ENCODE data around the gene MYOG. TPM values are rescaled to one million over a fixed set of nuclear protein-coding genes. Genes with fewer than 3 reads are reported as not detected.

The MYOG gene
- total RNA-seq, 2 experiments from 2014 or later, result not detected

- Mint-ChIP-seq H3K4me3 (no peak overlapping the region), H3K4me1 (ENCODE audit: low read depth) (no peaks in the 10 kb centered on the region), H3K36me3 (no peaks in the 10 kb centered on the region), H3K9me3 (peaks cover 20% of the 10 kb centered on the region), H3K27ac (no peak overlapping the region), H3K27me3 (peaks cover 28% of the 10 kb centered on the region)
- no peak for DNase-seq
- ChIA-PET POLR2A (no interaction called here), CTCF (no interaction called here)
- intact Hi-C loops (cut with micrococcal nuclease), result no loop called here
These were observed 9.4 kb upstream of the MYOG start for GRCh38 chr1:203095061-203095690.

- Mint-ChIP-seq H3K4me3 (no peak overlapping the region), H3K27ac (no peak overlapping the region), H3K36me3 (no peaks in the 10 kb centered on the region), H3K4me1 (ENCODE audit: low read depth) (no peaks in the 10 kb centered on the region), H3K9me3 (peaks cover 20% of the 10 kb centered on the region), H3K27me3 (peaks cover 24% of the 10 kb centered on the region)
- ChIA-PET POLR2A (no interaction called here), CTCF (no interaction called here)
- DNase-seq, result no peak
- intact Hi-C loops (cut with micrococcal nuclease), result no loop called here
These were observed 8.1 kb upstream of the MYOG start for GRCh38 chr1:203093754-203094410.

GRCh38 chr1:203091761-203092330, 6.0 kb upstream of the MYOG start:
- no peak for DNase-seq
- ChIA-PET POLR2A (interaction anchor here (0.7 kb wide), 1 partner anchor 11 kb away, joined by 3 read pairs; no protein-coding TSS in a partner anchor), CTCF (no interaction called here)
- Mint-ChIP-seq H3K36me3 (no peaks in the 10 kb centered on the region), H3K27ac (no peak overlapping the region), H3K4me3 (no peak overlapping the region), H3K4me1 (ENCODE audit: low read depth) (no peaks in the 10 kb centered on the region), H3K27me3 (peaks cover 24% of the 10 kb centered on the region), H3K9me3 (peaks cover 20% of the 10 kb centered on the region)
- intact Hi-C loops (cut with micrococcal nuclease), result no loop called here

- Mint-ChIP-seq H3K4me3 (no peak overlapping the region), H3K36me3 (no peaks in the 10 kb centered on the region), H3K27ac (no peak overlapping the region), H3K27me3 (peaks cover 23% of the 10 kb centered on the region), H3K9me3 (peaks cover 18% of the 10 kb centered on the region), H3K4me1 (ENCODE audit: low read depth) (no peaks in the 10 kb centered on the region)
- no peak for DNase-seq
- intact Hi-C loops (cut with micrococcal nuclease), result no loop called here
- ChIA-PET CTCF (no interaction called here), POLR2A (interaction anchor here (0.7 kb wide), 1 partner anchor 10 kb away, joined by 3 read pairs; no protein-coding TSS in a partner anchor)
These were observed 5.3 kb upstream of the MYOG start for GRCh38 chr1:203091199-203091477.

- intact Hi-C loops (cut with micrococcal nuclease), result no loop called here
- H3K27ac Mint-ChIP-seq, result no peak overlapping the region
- CTCF ChIA-PET, result no interaction called here
- no peak for DNase-seq
- H3K27me3 Mint-ChIP-seq, result peaks cover 23% of the 10 kb centered on the region
- no peaks in the 10 kb centered on the region for H3K4me1 Mint-ChIP-seq (ENCODE audit: low read depth)
- H3K9me3 Mint-ChIP-seq, result peaks cover 14% of the 10 kb centered on the region
- no peaks in the 10 kb centered on the region for H3K36me3 Mint-ChIP-seq
- no peak overlapping the region for H3K4me3 Mint-ChIP-seq
- POLR2A ChIA-PET, result no interaction called here
These were observed 4.8 kb upstream of the MYOG start for GRCh38 chr1:203090421-203091198.

- DNase-seq, result no peak
- H3K4me3 Mint-ChIP-seq, result no peak overlapping the region
- peaks cover 21% of the 10 kb centered on the region for H3K27me3 Mint-ChIP-seq
- no peaks in the 10 kb centered on the region for H3K36me3 Mint-ChIP-seq
- H3K4me1 Mint-ChIP-seq (ENCODE audit: low read depth), result no peaks in the 10 kb centered on the region
- POLR2A ChIA-PET, result no interaction called here
- CTCF ChIA-PET, result no interaction called here
- H3K9me3 Mint-ChIP-seq, result peaks cover 4% of the 10 kb centered on the region
- intact Hi-C loops (cut with micrococcal nuclease), result no loop called here
- no peak overlapping the region for H3K27ac Mint-ChIP-seq
These were observed 3.8 kb upstream of the MYOG start for GRCh38 chr1:203089651-203090045.

GRCh38 chr1:203089001-203089650, 3.3 kb upstream of the MYOG start:
- no peaks in the 10 kb centered on the region for H3K9me3 Mint-ChIP-seq
- DNase-seq, result no peak
- ChIA-PET CTCF (interaction anchor here (1.1 kb wide), 1 partner anchor 50 kb away, joined by 3 read pairs; no protein-coding TSS in a partner anchor), POLR2A (no interaction called here)
- intact Hi-C loops (cut with micrococcal nuclease), result no loop called here
- H3K4me3 Mint-ChIP-seq, result no peak overlapping the region
- H3K27ac Mint-ChIP-seq, result no peak overlapping the region
- no peaks in the 10 kb centered on the region for H3K4me1 Mint-ChIP-seq (ENCODE audit: low read depth)
- peaks cover 21% of the 10 kb centered on the region for H3K27me3 Mint-ChIP-seq
- no peaks in the 10 kb centered on the region for H3K36me3 Mint-ChIP-seq

- Mint-ChIP-seq H3K36me3 (no peaks in the 10 kb centered on the region), H3K27ac (no peak overlapping the region), H3K9me3 (no peaks in the 10 kb centered on the region), H3K27me3 (peaks cover 21% of the 10 kb centered on the region), H3K4me1 (ENCODE audit: low read depth) (no peaks in the 10 kb centered on the region), H3K4me3 (no peak overlapping the region)
- intact Hi-C loops (cut with micrococcal nuclease), result no loop called here
- ChIA-PET POLR2A (no interaction called here), CTCF (interaction anchor here (1.1 kb wide), 1 partner anchor 49 kb away, joined by 3 read pairs; no protein-coding TSS in a partner anchor)
- no peak for DNase-seq
These were observed 2.6 kb upstream of the MYOG start for GRCh38 chr1:203088441-203088840.

- Mint-ChIP-seq H3K9me3 (no peaks in the 10 kb centered on the region), H3K36me3 (no peaks in the 10 kb centered on the region)
These were observed 1.4 kb upstream of the MYOG start for GRCh38 chr1:203086992-203087763.

GRCh38 chr1:203084588-203085527, 954 bp downstream of the MYOG start:
- no peak overlapping the region for H3K27ac Mint-ChIP-seq
- H3K27me3 Mint-ChIP-seq, result peaks cover 13% of the 10 kb centered on the region
- POLR2A ChIA-PET, result no interaction called here
- no peaks in the 10 kb centered on the region for H3K36me3 Mint-ChIP-seq
- H3K4me3 Mint-ChIP-seq, result no peak overlapping the region
- intact Hi-C loops (cut with micrococcal nuclease), result no loop called here
- peak; percentile 56 for DNase-seq
- CTCF ChIA-PET, result interaction anchor here (1.5 to 2.3 kb wide), 4 partner anchors 13 to 131 kb away, joined by 5 to 21 read pairs (median 11); no protein-coding TSS in a partner anchor
- H3K4me1 Mint-ChIP-seq (ENCODE audit: low read depth), result no peaks in the 10 kb centered on the region
- H3K9me3 Mint-ChIP-seq, result no peaks in the 10 kb centered on the region

More at GRCh38 chr1:203086992-203087763, 1.4 kb upstream of the MYOG start:
- POLR2A ChIA-PET, result no interaction called here
- no peak for DNase-seq
- intact Hi-C loops (cut with micrococcal nuclease), result no loop called here
- peaks cover 17% of the 10 kb centered on the region for H3K27me3 Mint-ChIP-seq
- no peak overlapping the region for H3K27ac Mint-ChIP-seq
- H3K4me3 Mint-ChIP-seq, result no peak overlapping the region
- CTCF ChIA-PET, result no interaction called here
- no peaks in the 10 kb centered on the region for H3K4me1 Mint-ChIP-seq (ENCODE audit: low read depth)

- CTCF ChIA-PET, result interaction anchor here (1.2 to 2.3 kb wide), 4 partner anchors 20 to 133 kb away, joined by 3 to 21 read pairs (median 11); no protein-coding TSS in a partner anchor
- POLR2A ChIA-PET, result no interaction called here
- no peak for DNase-seq
- Mint-ChIP-seq H3K9me3 (no peaks in the 10 kb centered on the region), H3K4me3 (no peak overlapping the region), H3K36me3 (no peaks in the 10 kb centered on the region), H3K27ac (no peak overlapping the region), H3K27me3 (peaks cover 17% of the 10 kb centered on the region), H3K4me1 (ENCODE audit: low read depth) (no peaks in the 10 kb centered on the region)
- intact Hi-C loops (cut with micrococcal nuclease), result no loop called here
These were observed 2.3 kb downstream of the MYOG start for GRCh38 chr1:203083463-203083921.
